ENCODE measurements around the gene FSTL5. TPM values are rescaled to one million over a fixed set of nuclear protein-coding genes. Genes with fewer than 3 reads are reported as not detected.
A peak's percentile ranks its signal among the peaks of the same experiment; 100 is the strongest.
"Not testable (repeated sequence)": the region's sequence is repeated elsewhere in the genome, so short reads cannot be mapped to it uniquely, and the experiment has no call there.

Gene FSTL5
- total RNA-seq (0.24 and 0.57 TPM in 2 replicates), polyA plus RNA-seq (0.29 TPM in 1 of 2 replicates, not detected in the other)

GRCh38 chr4:162163892-162164759 lies at the start of gene FSTL5:
Gene FSTL5, minus strand, starts transcription at chr4:162164000. Its CDS starts 52,604 bp downstream, at chr4:162111396.
- Histone ChIP-seq H3K36me3 (replicated peaks; ENCODE audit: insufficient read depth, low read depth) (no peaks in the 10 kb centered on the region), H3K4me2 (peak within 1 kb of the TSS; percentile 85), H3K27me3 (peaks cover 5% of the 10 kb centered on the region), H4K20me1 (ENCODE audit: insufficient read depth, poor library complexity, severe bottlenecking) (no peaks in the 10 kb centered on the region), H3K9me3 (ENCODE audit: low read depth) (no peaks in the 10 kb centered on the region), H3K4me1 (ENCODE audit: insufficient read depth) (peaks cover 4% of the 10 kb centered on the region), H3K4me3 (peak within 1 kb of the TSS; percentile 56), H3K27ac (no peak within 1 kb of the TSS), H2AFZ (peak within 1 kb of the TSS; percentile 71), H3K9me2 (replicated peaks; ENCODE audit: insufficient read depth) (no peaks in the 10 kb centered on the region), H3K79me2 (no peaks in the 10 kb centered on the region)
- WGBS (ENCODE audit: low lambda C conversion rate, missing lambda C conversion rate): 3% methylated on average over 37 of the region's 39 CpGs
- DNase-seq (ENCODE audit: low spot score): peak; percentile 89
- TF ChIP-seq CTCF (IDR thresholded peaks at IDR 0.05; ENCODE audit: poor library complexity) (no peak), EZH2 (IDR thresholded peaks at IDR 0.05; ENCODE audit: borderline replicate concordance) (no peak)

- no peaks in the 10 kb centered on the region for H3K36me3 ChIP-seq (replicated peaks; ENCODE audit: insufficient read depth, low read depth)
- TF ChIP-seq EZH2phosphoT487 (IDR thresholded peaks at IDR 0.05; ENCODE audit: low read depth, severe bottlenecking, unreplicated experiment): no peak
- TF ChIP-seq EZH2 (IDR thresholded peaks at IDR 0.05; ENCODE audit: borderline replicate concordance): no peak
- no peak for TF ChIP-seq CTCF (IDR thresholded peaks at IDR 0.05; ENCODE audit: poor library complexity)
- H2AFZ ChIP-seq: no peak overlapping the region
- H3K79me2 ChIP-seq: no peaks in the 10 kb centered on the region
- no peak for DNase-seq (ENCODE audit: low spot score)
- no peak overlapping the region for H3K27ac ChIP-seq
- H4K20me1 ChIP-seq (ENCODE audit: insufficient read depth, poor library complexity, severe bottlenecking): no peaks in the 10 kb centered on the region
- H3K4me3 ChIP-seq: no peak overlapping the region
- no peak overlapping the region for H3K4me2 ChIP-seq
- no peaks in the 10 kb centered on the region for H3K9me3 ChIP-seq (ENCODE audit: low read depth)
- no peaks in the 10 kb centered on the region for H3K27me3 ChIP-seq
- no peaks in the 10 kb centered on the region for H3K4me1 ChIP-seq (ENCODE audit: insufficient read depth)
- WGBS (ENCODE audit: low lambda C conversion rate, missing lambda C conversion rate): 95% methylated on average over 2 of the region's 2 CpGs
- H3K9me2 ChIP-seq (replicated peaks; ENCODE audit: insufficient read depth): no peaks in the 10 kb centered on the region
Measured at GRCh38 chr4:162209706-162210105, 45.9 kb upstream of the FSTL5 start.

- not testable (repeated sequence) for H3K4me2 ChIP-seq; H3K36me3 ChIP-seq (replicated peaks; ENCODE audit: insufficient read depth, low read depth); H4K20me1 ChIP-seq (ENCODE audit: insufficient read depth, poor library complexity, severe bottlenecking); H3K27me3 ChIP-seq; H2AFZ ChIP-seq; H3K27ac ChIP-seq; H3K9me2 ChIP-seq (replicated peaks; ENCODE audit: insufficient read depth); DNase-seq (ENCODE audit: low spot score); H3K4me1 ChIP-seq (ENCODE audit: insufficient read depth); H3K4me3 ChIP-seq; H3K79me2 ChIP-seq; H3K9me3 ChIP-seq (ENCODE audit: low read depth)
- 97% methylated on average over 22 of the region's 32 CpGs for WGBS (ENCODE audit: low lambda C conversion rate, missing lambda C conversion rate)
Measured at GRCh38 chr4:162203478-162203877, 39.7 kb upstream of the FSTL5 start.

GRCh38 chr4:162201673-162202072 lies 37.9 kb upstream of the FSTL5 start:
- H3K27ac ChIP-seq: no peak overlapping the region
- H3K36me3 ChIP-seq (replicated peaks; ENCODE audit: insufficient read depth, low read depth): no peaks in the 10 kb centered on the region
- DNase-seq (ENCODE audit: low spot score): no peak
- H3K9me2 ChIP-seq (replicated peaks; ENCODE audit: insufficient read depth): no peaks in the 10 kb centered on the region
- no peak overlapping the region for H3K4me3 ChIP-seq
- no peaks in the 10 kb centered on the region for H3K4me1 ChIP-seq (ENCODE audit: insufficient read depth)
- TF ChIP-seq EZH2phosphoT487 (IDR thresholded peaks at IDR 0.05; ENCODE audit: low read depth, severe bottlenecking, unreplicated experiment) (no peak), EZH2 (IDR thresholded peaks at IDR 0.05; ENCODE audit: borderline replicate concordance) (no peak), CTCF (IDR thresholded peaks at IDR 0.05; ENCODE audit: poor library complexity) (no peak)
- H3K27me3 ChIP-seq: no peaks in the 10 kb centered on the region
- no peak overlapping the region for H2AFZ ChIP-seq
- no peak overlapping the region for H3K4me2 ChIP-seq
- H4K20me1 ChIP-seq (ENCODE audit: insufficient read depth, poor library complexity, severe bottlenecking): no peaks in the 10 kb centered on the region
- WGBS (ENCODE audit: low lambda C conversion rate, missing lambda C conversion rate): 83% methylated on average over 2 of the region's 2 CpGs
- no peaks in the 10 kb centered on the region for H3K9me3 ChIP-seq (ENCODE audit: low read depth)
- H3K79me2 ChIP-seq: no peaks in the 10 kb centered on the region

Data from hepatocyte (in vitro differentiated cells).